HUES64 (cell line): ENCODE data around the gene PPP4R4.
"Not testable (repeated sequence)": the region's sequence is repeated elsewhere in the genome, so short reads cannot be mapped to it uniquely, and the experiment has no call there.

Source experiments
- H3K27ac ChIP-seq: 2 replicates; pipeline ENCODE4 v1.7.0; 2013; ENCODE audit warnings: low read depth, low read length, inconsistent platforms
- H3K27me3 ChIP-seq: 2 replicates; pipeline ENCODE4 v1.6.1; 2013; ENCODE audit warnings: mild to moderate bottlenecking, low read length; ENCODE audit not compliant: insufficient read depth
- H3K36me3 ChIP-seq: 2 replicates; pipeline ENCODE4 v1.6.1; 2013; ENCODE audit warnings: mild to moderate bottlenecking, low read length; ENCODE audit not compliant: insufficient read depth
- H3K4me1 ChIP-seq: 2 replicates; pipeline ENCODE4 v1.6.1; 2013; ENCODE audit warnings: mild to moderate bottlenecking, low read length, moderate library complexity; ENCODE audit not compliant: insufficient read depth
- H3K4me3 ChIP-seq: 2 replicates; pipeline ENCODE4 v1.5.1; 2013; ENCODE audit warnings: mild to moderate bottlenecking, low read length, moderate library complexity
- H3K9ac ChIP-seq: 2 replicates; pipeline ENCODE4 v1.6.1; 2013; ENCODE audit warnings: mild to moderate bottlenecking, low read depth, low read length
- H3K9me3 ChIP-seq: 2 replicates; pipeline ENCODE4 v1.6.1; 2013; ENCODE audit warnings: low read depth, low read length; ENCODE audit not compliant: insufficient read depth
- WGBS: fragments of 150-250, 120-280 bp; methylation state at CpG from one replicate; pipeline ENCODE4 v1.1.7; 2013; ENCODE audit warnings: missing lambda C conversion rate; 5-methylcytosine and 5-hydroxymethylcytosine counted together

PPP4R4 gene

GRCh38 chr14:94293578-94293924, 119.4 kb downstream of the PPP4R4 start:
- 96% methylated on average over 2 of the region's 3 CpGs for WGBS
- no peak overlapping the region for H3K4me3 ChIP-seq

GRCh38 chr14:94295360-94296180, 121.4 kb downstream of the PPP4R4 start:
- Histone ChIP-seq H3K9ac (no peak overlapping the region), H3K4me1 (no peaks in the 10 kb centered on the region), H3K4me3 (no peak overlapping the region), H3K36me3 (no peaks in the 10 kb centered on the region), H3K27me3 (no peaks in the 10 kb centered on the region), H3K9me3 (no peaks in the 10 kb centered on the region), H3K27ac (no peak overlapping the region)
- 91% methylated on average over 9 of the region's 9 CpGs for WGBS

More at GRCh38 chr14:94293578-94293924, 119.4 kb downstream of the PPP4R4 start:
- H3K27ac ChIP-seq = no peak overlapping the region
- no peaks in the 10 kb centered on the region for H3K27me3 ChIP-seq
- no peaks in the 10 kb centered on the region for H3K36me3 ChIP-seq
- no peak overlapping the region for H3K9ac ChIP-seq
- no peaks in the 10 kb centered on the region for H3K9me3 ChIP-seq
- H3K4me1 ChIP-seq = no peaks in the 10 kb centered on the region

- H3K4me3 ChIP-seq, H3K27ac ChIP-seq, H3K27me3 ChIP-seq, H3K9ac ChIP-seq, H3K4me1 ChIP-seq, H3K36me3 ChIP-seq, H3K9me3 ChIP-seq: not testable (repeated sequence)
- WGBS = 93% methylated on average over 4 of the region's 4 CpGs
These were observed 122.0 kb downstream of the PPP4R4 start for GRCh38 chr14:94296181-94296545.

- WGBS = 95% methylated on average over 15 of the region's 15 CpGs
- Histone ChIP-seq H3K4me1 (no peaks in the 10 kb centered on the region), H3K27ac (no peak overlapping the region), H3K36me3 (no peaks in the 10 kb centered on the region), H3K9ac (no peak overlapping the region), H3K4me3 (no peak overlapping the region), H3K9me3 (no peaks in the 10 kb centered on the region), H3K27me3 (no peaks in the 10 kb centered on the region)
These were observed 124.0 kb downstream of the PPP4R4 start for GRCh38 chr14:94298130-94298529.

- Histone ChIP-seq H3K4me1 (no peaks in the 10 kb centered on the region), H3K27me3 (no peaks in the 10 kb centered on the region), H3K27ac (no peak overlapping the region), H3K4me3 (no peak overlapping the region), H3K9ac (no peak overlapping the region), H3K9me3 (peaks cover 6% of the 10 kb centered on the region; the same call in 1 of the 2 replicates), H3K36me3 (no peaks in the 10 kb centered on the region)
- WGBS = 85% methylated on average over 6 of the region's 7 CpGs
These were observed 129.0 kb downstream of the PPP4R4 start for GRCh38 chr14:94303111-94303510.

- Histone ChIP-seq H3K4me1 (no peaks in the 10 kb centered on the region), H3K9me3 (peaks cover 9% of the 10 kb centered on the region; the same call in 1 of the 2 replicates), H3K36me3 (no peaks in the 10 kb centered on the region), H3K27ac (no peak overlapping the region), H3K27me3 (no peaks in the 10 kb centered on the region), H3K4me3 (no peak overlapping the region), H3K9ac (no peak overlapping the region)
- WGBS = 94% methylated on average over 6 of the region's 6 CpGs
These were observed 130.1 kb downstream of the PPP4R4 start for GRCh38 chr14:94304243-94304642.

GRCh38 chr14:94305620-94306019, 131.5 kb downstream of the PPP4R4 start:
- no peak overlapping the region for H3K27ac ChIP-seq
- no peak overlapping the region for H3K9ac ChIP-seq
- no peak overlapping the region for H3K4me3 ChIP-seq
- H3K27me3 ChIP-seq = no peaks in the 10 kb centered on the region
- no peaks in the 10 kb centered on the region for H3K36me3 ChIP-seq
- H3K9me3 ChIP-seq = peaks cover 9% of the 10 kb centered on the region; the same call in 1 of the 2 replicates
- WGBS = 86% methylated on average over 2 of the region's 2 CpGs
- H3K4me1 ChIP-seq = no peaks in the 10 kb centered on the region

- Histone ChIP-seq H3K9me3 (peaks cover 9% of the 10 kb centered on the region; the same call in 1 of the 2 replicates), H3K27me3 (no peaks in the 10 kb centered on the region), H3K36me3 (no peaks in the 10 kb centered on the region), H3K9ac (no peak overlapping the region), H3K27ac (no peak overlapping the region), H3K4me3 (no peak overlapping the region), H3K4me1 (no peaks in the 10 kb centered on the region)
- WGBS = 89% methylated on average over 11 of the region's 12 CpGs
These were observed 132.2 kb downstream of the PPP4R4 start for GRCh38 chr14:94306047-94306978.

GRCh38 chr14:94307410-94307992, 133.4 kb downstream of the PPP4R4 start:
- 65% methylated on average over 5 of the region's 5 CpGs for WGBS
- H3K9ac ChIP-seq = no peak overlapping the region
- no peaks in the 10 kb centered on the region for H3K27me3 ChIP-seq
- no peak overlapping the region for H3K27ac ChIP-seq
- H3K9me3 ChIP-seq = peaks cover 9% of the 10 kb centered on the region; the same call in 1 of the 2 replicates
- H3K36me3 ChIP-seq = no peaks in the 10 kb centered on the region
- H3K4me3 ChIP-seq = no peak overlapping the region
- H3K4me1 ChIP-seq = no peaks in the 10 kb centered on the region

- Histone ChIP-seq H3K27ac (no peak overlapping the region), H3K4me1 (no peaks in the 10 kb centered on the region), H3K9me3 (peaks cover 9% of the 10 kb centered on the region; the same call in 1 of the 2 replicates), H3K36me3 (no peaks in the 10 kb centered on the region), H3K4me3 (no peak overlapping the region), H3K27me3 (no peaks in the 10 kb centered on the region), H3K9ac (no peak overlapping the region)
- WGBS = 92% methylated on average over 10 of the region's 10 CpGs
These were observed 135.6 kb downstream of the PPP4R4 start for GRCh38 chr14:94309721-94310120.

- H3K27ac ChIP-seq = no peak overlapping the region
- H3K4me1 ChIP-seq = no peaks in the 10 kb centered on the region
- H3K27me3 ChIP-seq = no peaks in the 10 kb centered on the region
- WGBS = 88% methylated on average over 3 of the region's 3 CpGs
- H3K9ac ChIP-seq = no peak overlapping the region
- peaks cover 9% of the 10 kb centered on the region; the same call in 1 of the 2 replicates for H3K9me3 ChIP-seq
- no peaks in the 10 kb centered on the region for H3K36me3 ChIP-seq
- no peak overlapping the region for H3K4me3 ChIP-seq
These were observed 136.1 kb downstream of the PPP4R4 start for GRCh38 chr14:94310248-94310647.
